AG20443 (cell line): ENCODE measurements around the gene ERICH6B.
"Not testable (repeated sequence)": the region's sequence is repeated elsewhere in the genome, so short reads cannot be mapped to it uniquely, and the experiment has no call there.

Experiments
- DNase-seq: peaks from one replicate; pipeline ENCODE4 v3.0.0; 2012; ENCODE audit warnings: low spot score, mixed read lengths

ERICH6B gene

DNA sequence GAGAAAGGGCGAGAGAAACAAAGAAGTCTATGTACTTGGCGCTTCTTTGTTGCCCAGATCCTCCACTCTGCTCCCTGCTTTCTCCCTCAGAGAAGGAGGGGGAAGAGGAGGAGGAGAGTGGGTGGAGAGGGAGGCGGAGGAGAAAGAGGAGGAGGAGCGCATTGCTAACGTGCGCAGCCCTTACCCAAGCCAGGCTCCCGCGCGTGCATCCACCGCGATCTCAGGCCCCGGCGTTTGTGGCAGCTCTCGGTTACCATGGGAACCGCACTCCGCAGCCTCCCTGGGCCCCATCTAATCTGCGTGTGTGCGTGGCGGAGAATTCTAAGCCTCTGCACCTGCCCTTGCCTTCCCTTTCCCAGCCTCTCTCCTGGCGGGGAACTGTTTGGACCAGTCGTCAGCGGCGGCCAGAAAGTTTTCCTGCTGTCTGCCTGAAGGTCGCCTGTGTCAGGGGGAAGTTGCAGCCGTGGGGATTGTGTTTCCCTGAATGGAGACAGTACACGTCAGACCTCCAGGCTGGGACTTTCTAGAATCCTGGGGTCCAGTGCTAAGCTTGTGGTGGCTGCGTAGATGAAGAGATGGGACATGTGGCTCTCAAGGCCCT lies at the start of gene ERICH6B:
Gene ERICH6B (minus strand): TSS at position 239 of the 601 bp plus-strand sequence. CDS start 18,734 bp downstream, outside the sequence.
- DNase-seq, result peak; percentile 40

GRCh38 chr13:45662903-45663302 lies 47.4 kb upstream of the ERICH6B start:
- not testable (repeated sequence) for DNase-seq

DNA sequence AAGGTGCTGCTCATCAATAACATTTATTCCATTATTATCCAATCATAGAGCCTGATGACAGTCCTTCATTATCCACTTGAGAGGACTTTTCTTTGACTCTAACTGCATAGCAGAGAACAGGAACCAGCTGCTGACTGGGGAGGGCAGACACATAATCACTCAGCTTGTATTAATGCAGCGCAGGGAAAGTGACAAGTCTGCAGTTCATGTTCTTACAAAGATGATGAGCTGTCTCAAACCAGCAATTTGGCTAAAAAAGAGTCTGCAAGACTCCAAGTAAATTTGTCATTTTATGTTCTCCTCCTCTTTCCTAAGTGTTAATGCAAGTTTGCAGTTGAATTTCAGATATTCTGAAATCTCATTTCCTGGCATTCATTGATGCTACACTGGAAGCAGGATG lies 46.6 kb upstream of the ERICH6B start:
- DNase-seq, result no peak

GRCh38 chr13:45660458-45660857 lies 44.9 kb upstream of the ERICH6B start:
- not testable (repeated sequence) for DNase-seq

DNA sequence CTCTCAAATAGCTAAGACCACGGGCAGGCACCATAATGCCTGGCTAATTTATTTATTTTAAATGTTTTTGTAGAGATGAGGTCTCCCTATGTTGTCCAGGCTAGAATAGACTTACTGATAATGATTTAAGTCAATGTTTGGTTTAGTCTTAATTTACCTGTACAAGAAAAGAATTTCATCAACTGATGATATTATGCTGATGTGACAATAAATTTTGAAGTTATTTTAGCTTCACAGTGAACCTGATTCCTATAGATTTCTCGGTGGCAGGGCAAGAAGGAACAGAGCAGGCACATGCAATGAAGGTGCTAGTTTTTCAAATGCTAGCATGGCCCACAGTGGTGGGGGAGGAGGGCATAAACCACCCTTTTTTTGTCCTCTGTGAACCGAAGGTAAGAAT lies 44.0 kb upstream of the ERICH6B start:
- DNase-seq, result no peak

- DNase-seq, result peak; percentile 81
Observed at GRCh38 chr13:45658586-45659235, 43.2 kb upstream of the ERICH6B start.

- no peak for DNase-seq
Observed at GRCh38 chr13:45654633-45655349, 39.3 kb upstream of the ERICH6B start.

- not testable (repeated sequence) for DNase-seq
Observed at GRCh38 chr13:45645263-45645662, 29.7 kb upstream of the ERICH6B start.

GRCh38 chr13:45642159-45642558 lies 26.6 kb upstream of the ERICH6B start:
- DNase-seq, result not testable (repeated sequence)

DNA sequence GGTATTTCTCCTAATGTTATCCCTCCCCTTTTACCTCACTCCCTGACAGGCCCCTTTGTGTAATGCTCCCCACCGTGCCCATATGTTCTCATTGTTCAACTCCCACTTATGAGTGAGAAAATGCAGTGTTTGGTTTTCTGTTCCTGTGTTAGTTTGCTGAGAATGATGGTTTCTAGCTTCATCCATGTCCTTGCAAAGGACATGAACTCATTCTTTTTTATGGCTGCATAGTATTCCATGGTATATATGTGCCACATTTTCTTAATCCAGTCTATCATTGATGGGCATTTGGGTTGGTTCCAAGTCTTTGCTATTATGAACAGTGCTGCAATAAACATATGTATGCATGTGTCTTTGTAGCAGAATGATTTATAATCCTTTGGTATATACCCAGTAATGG lies 19.8 kb upstream of the ERICH6B start:
- DNase-seq, result not testable (repeated sequence)

DNA sequence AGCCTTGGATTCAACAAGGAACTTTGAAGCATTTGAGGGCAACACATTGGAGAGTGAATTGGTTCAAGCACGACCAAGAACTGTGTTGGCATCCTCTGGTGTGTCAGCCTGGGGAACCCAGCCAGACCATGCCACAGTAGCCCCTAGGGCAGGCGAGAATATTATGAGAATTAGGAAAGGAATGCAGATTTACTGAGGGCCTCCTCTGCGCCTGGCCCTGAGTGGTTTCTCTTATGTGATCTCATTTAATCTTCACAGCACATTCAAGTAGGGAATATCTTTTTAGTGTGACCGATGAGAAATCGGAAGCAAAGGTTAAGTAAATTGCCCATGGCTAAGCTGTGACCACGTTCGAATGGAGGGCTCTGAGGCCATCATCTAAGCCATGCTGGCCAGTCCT lies 15.3 kb upstream of the ERICH6B start:
- peak; percentile 27 for DNase-seq

DNA sequence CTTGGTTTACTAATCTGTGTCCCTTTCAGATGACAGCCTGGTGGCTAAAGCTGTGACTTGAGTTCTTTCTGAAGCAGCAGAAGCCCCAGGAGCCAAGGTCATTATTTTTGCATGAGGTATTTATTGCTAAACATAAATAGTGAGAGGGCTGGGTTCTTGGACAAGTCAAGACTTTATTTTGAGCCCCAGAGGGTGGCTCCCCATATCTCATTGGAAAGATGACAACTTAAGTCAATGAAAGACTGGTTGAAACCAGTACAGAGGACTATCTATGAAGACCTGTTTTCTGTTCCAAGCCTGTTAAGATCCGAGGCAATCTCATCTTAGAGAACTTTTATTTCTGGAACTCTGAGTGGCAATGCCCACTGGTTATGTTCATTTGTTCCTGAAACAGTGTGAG lies 14.4 kb upstream of the ERICH6B start:
- no peak for DNase-seq

GRCh38 chr13:45628094-45628493 lies 12.6 kb upstream of the ERICH6B start:
- DNase-seq, result no peak

DNA sequence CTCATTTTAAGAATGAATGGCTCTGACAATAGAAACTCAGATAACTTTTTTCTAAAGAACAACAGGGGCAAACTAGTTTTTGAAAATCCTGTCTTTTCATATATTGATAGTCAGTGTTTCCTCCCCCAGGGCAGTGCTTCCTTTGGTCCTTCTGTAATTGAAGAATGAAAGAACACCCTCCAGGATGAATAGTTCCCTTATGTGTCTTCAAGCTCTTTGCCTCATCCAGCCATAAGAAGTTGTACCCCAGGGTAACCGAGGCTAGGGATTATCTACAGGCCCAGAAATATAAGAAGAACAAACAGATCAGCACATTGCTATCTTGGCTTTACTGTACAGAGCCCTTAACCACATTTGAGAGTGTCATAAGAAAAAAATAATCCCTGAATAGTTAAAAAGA lies 12.1 kb upstream of the ERICH6B start:
- DNase-seq, result no peak

DNA sequence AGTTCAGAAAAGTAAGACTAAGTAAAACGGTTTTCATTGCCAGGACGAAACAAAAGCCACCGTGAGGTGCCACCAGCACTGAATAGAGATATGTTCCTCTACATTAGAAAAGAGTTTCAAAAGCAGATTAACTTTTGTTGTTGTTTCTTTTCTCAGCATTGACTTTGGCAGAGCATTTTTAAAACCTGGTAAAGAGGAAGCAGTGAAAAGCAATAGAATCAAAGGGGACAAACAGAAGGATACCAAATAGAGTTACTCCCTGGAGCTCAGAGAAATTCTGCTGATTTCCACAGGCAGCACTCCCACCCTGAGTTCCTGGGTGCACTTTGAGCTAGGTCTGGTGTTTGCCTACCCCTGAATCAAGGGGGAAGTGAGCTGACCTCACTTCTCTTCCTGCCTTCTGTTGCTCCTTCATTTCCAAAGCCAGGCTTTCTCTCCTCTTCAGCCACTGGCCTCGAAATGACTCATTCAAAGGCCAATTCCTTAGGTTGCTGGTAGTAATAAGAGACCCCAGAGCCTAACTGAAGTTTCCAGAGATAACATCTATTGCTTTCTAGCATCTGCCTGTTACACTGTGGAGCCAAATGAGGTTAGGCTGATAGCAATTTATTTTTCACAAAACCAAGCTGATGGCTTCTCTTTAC lies 11.3 kb upstream of the ERICH6B start:
- no peak for DNase-seq

DNA sequence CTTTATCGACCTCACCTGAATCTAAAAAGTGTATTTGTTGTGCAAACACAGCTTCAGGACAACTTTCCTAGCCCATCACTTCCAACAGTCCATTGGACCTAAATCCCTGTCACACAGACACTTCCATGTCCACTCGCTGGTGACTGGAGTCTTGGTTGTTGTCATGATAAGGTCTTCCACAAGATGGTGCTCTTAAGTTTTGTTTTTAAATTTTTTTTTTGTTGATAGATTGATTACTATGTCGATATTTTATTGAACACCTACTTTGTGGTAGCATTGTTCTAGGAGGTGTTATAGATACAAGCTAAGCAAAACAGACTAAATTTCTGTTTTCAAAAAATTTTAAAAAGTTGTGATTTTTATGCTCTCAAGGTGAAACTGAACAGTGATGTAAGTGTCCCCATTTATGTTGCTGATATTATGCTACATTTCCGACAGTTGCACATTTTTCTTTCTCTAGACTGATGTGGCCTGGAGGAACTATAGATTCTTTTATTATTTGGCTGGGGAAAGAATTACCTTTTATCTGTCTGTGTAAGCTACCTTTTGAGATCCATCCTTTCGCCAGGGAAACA lies 8.1 kb upstream of the ERICH6B start:
- DNase-seq, result peak; percentile 55

DNA sequence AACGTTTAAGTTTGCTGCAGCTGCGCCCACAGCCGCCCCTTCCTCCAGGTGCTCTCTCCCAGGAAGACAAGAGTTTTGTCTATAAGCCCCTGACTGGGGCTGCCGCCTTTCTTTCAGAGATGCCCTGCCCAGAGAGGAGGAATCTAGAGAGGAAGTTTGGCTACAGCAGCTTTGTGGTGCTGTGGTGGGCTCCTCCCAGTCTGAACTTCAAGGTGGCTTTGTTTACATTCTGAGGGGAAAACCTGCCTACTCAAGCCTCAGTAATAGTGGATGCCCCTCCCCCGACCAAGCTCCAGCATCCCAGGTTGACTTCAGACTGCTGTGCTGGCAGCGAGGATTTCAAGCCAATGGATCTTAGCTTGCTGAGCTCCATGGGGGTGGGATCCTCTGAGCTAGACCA lies 6.4 kb upstream of the ERICH6B start:
- no peak for DNase-seq

GRCh38 chr13:45607931-45608330 lies 7.6 kb downstream of the ERICH6B start:
- no peak for DNase-seq

GRCh38 chr13:45604892-45605291 lies 10.6 kb downstream of the ERICH6B start:
- no peak for DNase-seq

GRCh38 chr13:45603338-45603737 lies 12.2 kb downstream of the ERICH6B start:
- DNase-seq, result no peak

DNA sequence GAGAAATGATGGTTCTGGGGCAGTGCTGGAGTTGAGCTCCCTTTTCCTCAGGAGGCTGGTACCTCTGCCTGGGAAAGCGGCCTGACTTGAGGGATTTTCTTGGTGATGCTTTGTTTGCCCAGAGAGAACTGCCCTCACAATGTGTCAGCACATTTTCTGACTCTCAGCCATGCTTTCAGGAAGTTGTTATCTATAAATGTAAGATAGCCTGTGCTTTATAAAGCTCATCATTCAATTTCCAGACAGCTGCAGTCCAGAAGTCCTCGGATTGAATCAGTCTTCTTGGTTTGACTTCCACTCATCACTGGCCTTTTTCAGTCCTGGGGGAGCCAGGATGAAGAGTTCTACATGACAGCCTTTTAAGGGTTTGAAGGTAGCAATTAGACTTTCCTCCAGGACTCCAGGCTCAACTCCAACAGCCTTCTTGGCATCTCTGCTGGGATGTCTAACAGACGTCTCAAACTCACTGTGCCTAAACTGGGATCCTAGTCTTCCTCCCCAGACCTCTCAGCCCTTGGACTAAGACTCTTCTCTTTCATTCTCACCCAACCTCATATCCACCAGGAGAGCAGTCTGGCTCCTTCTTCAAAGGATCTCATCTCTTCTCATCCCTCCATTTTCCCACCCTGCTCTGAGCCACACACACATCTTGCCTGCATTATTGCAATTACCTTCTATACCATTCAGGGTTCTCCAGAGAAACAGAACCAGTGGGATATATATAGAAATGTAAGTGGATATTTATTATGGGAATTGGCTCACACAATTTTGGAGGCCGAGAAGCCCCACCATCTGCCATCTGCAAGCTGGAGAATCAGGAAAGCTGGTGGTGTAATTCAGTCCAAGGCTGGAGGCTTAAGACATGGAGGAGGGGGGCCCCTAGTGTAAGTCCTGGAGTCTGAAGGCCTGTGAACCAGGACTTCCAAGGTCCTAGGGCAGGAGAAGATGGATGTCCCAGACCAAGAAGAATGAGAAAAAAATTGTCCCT lies 13.1 kb downstream of the ERICH6B start:
- no peak for DNase-seq
